Measurements from ENCODE around the gene DHH. TPM values are rescaled to one million over a fixed set of nuclear protein-coding genes. Genes with fewer than 3 reads are reported as not detected.

The DHH gene
- total RNA-seq, 1 experiment from 2014 or later: 0.15 TPM

GRCh38 chr12:49109641-49110463 is 15.3 kb upstream of the DHH start:
- DNase-seq (ENCODE audit: low spot score) (peak; percentile 32), ATAC-seq (peak; percentile 20)
- Mint-ChIP-seq H3K4me3 (peak overlapping the region; percentile 96), H3K4me1 (peaks cover 29% of the 10 kb centered on the region), H3K27ac (peak overlapping the region; percentile 98), H3K9me3 (peaks cover 11% of the 10 kb centered on the region), H3K27me3 (ENCODE audit: low read depth) (peaks cover 4% of the 10 kb centered on the region), H3K36me3 (peaks cover 7% of the 10 kb centered on the region; the same call in 1 of the 2 replicates)
- TF ChIP-seq PRRX2 (CRISPR knock-in tag; IDR thresholded peaks at IDR 0.05): no peak
- TF ChIP-seq ARID4B (CRISPR knock-in tag; IDR thresholded peaks at IDR 0.05; ENCODE audit: borderline replicate concordance): 0 out of 2 replicates have a peak, but pooled peaks have one; percentile 39
- CTCF ChIA-PET: interaction anchor here (0.6 to 14.5 kb wide), 20 partner anchors 8 to 1368 kb away, joined by 3 to 216 read pairs (median 7); partner anchors contain the start of genes DHH, RHEBL1 and TUBA1B
- POLR2A ChIA-PET: interaction anchor here (1.0 to 1.9 kb wide), 4 partner anchors 11 to 79 kb away, joined by 3 to 8 read pairs (median 4); partner anchors contain the start of genes RHEBL1 and TUBA1A

- H3K36me3 Mint-ChIP-seq: peaks cover 13% of the 10 kb centered on the region; the same call in 1 of the 2 replicates
- peaks cover 11% of the 10 kb centered on the region for H3K9me3 Mint-ChIP-seq
- no peak for DNase-seq (ENCODE audit: low spot score)
- H3K4me3 Mint-ChIP-seq: peak overlapping the region; percentile 96
- peaks cover 4% of the 10 kb centered on the region; the same call in 1 of the 2 replicates for H3K27me3 Mint-ChIP-seq (ENCODE audit: low read depth)
- no peak for TF ChIP-seq TEAD4 (CRISPR knock-in tag; IDR thresholded peaks at IDR 0.05)
- TF ChIP-seq GRHL2 (CRISPR knock-in tag; IDR thresholded peaks at IDR 0.05; ENCODE audit: insufficient replicate concordance, severe bottlenecking): no peak
- no peak for TF ChIP-seq E2F5 (CRISPR knock-in tag; IDR thresholded peaks at IDR 0.05)
- TF ChIP-seq GTF2I (CRISPR knock-in tag; conservative IDR thresholded peaks at IDR 0.05): no peak
- TF ChIP-seq ERG (CRISPR knock-in tag; IDR thresholded peaks at IDR 0.05): no peak
- TF ChIP-seq PRDM15 (CRISPR knock-in tag; IDR thresholded peaks at IDR 0.05): no peak
- no peak for TF ChIP-seq ZMAT4 (CRISPR knock-in tag; IDR thresholded peaks at IDR 0.05)
- TF ChIP-seq AR (CRISPR knock-in tag; IDR thresholded peaks at IDR 0.05): no peak
- TF ChIP-seq E2F4 (CRISPR knock-in tag; IDR thresholded peaks at IDR 0.05; ENCODE audit: borderline replicate concordance, low read depth): no peak
- no peak for TF ChIP-seq NFATC4 (CRISPR knock-in tag; IDR thresholded peaks at IDR 0.05)
- H3K4me1 Mint-ChIP-seq: peaks cover 29% of the 10 kb centered on the region
- H3K27ac Mint-ChIP-seq: peak overlapping the region; percentile 65; the same call in 1 of the 2 replicates
- CTCF ChIA-PET: interaction anchor here (0.6 to 14.5 kb wide), 13 partner anchors 10 to 460 kb away, joined by 3 to 216 read pairs (median 9); partner anchors contain the start of genes DHH, RHEBL1 and TUBA1B
- no peak for ATAC-seq
- POLR2A ChIA-PET: no interaction called here
Observed at GRCh38 chr12:49108958-49109404, 14.4 kb upstream of the DHH start.
